Stimulated activated CD8-positive, alpha-beta memory T cell treated with anti-CD3 and anti-CD28 coated beads, Interleukin-15, amount 100 ng/mL, for 4 hours (primary cell): ENCODE results near the gene MEX3D.
"Not testable (repeated sequence)": the region's sequence is repeated elsewhere in the genome, so short reads cannot be mapped to it uniquely, and the experiment has no call there.

ENCODE experiments used
- DNase-seq, 2 donors: peaks; one replicate each; pipeline ENCODE4 v3.0.0-alpha.2; 2020; ENCODE audit warnings: low read depth in 2 of 2

MEX3D gene

GRCh38 chr19:1572795-1573194, 4.7 kb upstream of the MEX3D start:
- no peak for DNase-seq

DNA sequence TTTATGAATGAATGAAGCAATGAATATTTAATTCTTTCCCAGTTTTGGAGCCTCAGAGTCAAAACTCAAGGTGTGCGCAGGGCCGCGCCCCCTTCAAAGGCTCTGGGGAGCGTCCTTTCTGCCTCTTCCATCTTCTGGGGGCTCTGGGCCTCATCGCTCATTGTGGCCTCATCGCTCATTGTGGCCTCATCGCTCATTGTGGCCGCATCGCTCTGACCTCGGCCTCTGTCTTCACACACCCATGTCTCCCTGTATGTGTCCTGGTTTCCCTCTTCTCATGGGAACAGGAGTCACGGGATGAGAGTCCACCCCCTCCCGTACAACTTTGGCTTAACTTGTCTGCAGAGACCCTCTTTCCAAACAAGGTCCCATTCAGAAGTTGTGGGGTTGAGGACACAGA, 3.2 kb upstream of the MEX3D start:
- DNase-seq, result no peak

GRCh38 chr19:1570836-1571235, 2.7 kb upstream of the MEX3D start:
- no peak for DNase-seq

DNA sequence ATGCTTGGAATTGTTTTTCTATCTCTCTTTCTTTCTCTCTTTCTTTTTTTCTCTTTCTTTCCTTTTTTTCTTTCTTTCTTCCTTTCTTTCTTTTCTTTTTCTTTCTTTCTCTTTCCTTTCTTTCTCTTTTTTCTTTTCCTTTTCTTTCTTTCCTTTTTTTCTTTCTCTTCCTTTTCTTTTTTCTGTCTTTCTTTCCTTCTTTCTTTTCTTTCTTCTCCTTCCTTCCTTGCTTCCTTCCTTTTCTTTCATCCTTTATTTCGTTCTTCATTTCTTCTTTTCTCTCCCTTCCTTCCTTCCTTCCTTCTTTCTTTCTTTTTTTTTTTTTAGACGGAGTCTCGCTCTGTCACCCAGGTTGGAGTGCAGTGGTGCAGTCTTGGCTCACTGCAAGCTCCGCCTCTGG, 1.9 kb upstream of the MEX3D start:
- no peak for DNase-seq

DNA sequence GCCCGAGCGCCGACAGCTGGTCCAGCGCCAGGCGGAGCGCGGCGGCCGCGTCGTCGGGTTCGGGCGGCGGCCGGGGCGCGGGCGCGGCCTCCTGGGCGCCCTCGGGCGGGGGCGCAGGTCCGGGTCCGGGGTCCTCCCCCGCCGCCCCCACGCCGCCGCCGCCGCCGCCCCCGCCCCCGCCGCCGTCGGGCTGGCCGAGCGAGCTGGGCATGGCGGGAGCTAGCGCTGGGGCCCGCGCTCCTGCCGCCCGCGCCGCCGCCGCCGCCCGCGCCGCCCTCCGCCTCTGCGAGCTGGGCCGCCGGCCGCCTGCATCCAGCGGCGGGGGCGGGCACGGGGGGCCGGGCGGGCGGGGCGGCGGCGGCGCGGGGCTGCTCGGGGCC, 287 bp downstream of the MEX3D start:
- no peak for DNase-seq

DNA sequence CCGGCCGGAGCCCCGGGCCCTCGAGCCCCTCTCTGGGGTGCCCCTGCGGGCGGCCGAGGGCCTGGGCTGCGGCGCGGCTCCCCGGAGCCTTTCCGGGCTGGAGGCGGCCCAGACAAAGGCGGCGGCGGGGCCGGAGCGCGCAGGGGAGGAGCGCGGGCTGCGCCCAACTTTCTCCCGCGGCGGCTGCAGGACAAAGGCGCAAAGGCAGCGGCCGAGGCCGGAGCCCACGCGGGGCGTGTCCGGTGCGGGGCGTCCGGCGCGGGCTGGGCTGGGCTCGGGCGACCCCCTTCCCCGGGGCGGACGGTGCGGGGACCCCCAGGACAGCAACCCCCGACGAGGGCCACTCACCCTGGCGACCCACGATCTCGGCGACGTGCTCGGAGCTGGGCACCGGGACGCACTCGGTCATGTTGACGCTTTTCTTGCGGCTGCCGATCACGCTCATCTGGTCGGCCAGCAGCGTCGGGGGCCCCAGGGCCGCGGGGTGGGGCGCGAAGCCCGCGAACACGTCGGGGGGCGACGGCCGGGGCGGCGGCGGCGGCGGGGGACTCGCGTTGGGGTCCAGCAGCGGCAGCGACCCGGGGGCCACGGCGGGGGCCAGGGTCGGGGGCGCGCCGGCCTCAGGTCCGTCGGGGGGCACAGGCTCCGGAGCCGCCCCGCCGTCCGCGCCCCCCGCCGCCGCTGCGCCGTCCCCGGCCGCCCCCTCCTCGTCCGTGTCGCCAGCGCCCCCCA, 843 bp downstream of the MEX3D start:
- DNase-seq, result no peak

GRCh38 chr19:1566392-1567115, 1.6 kb downstream of the MEX3D start:
- no peak for DNase-seq

DNA sequence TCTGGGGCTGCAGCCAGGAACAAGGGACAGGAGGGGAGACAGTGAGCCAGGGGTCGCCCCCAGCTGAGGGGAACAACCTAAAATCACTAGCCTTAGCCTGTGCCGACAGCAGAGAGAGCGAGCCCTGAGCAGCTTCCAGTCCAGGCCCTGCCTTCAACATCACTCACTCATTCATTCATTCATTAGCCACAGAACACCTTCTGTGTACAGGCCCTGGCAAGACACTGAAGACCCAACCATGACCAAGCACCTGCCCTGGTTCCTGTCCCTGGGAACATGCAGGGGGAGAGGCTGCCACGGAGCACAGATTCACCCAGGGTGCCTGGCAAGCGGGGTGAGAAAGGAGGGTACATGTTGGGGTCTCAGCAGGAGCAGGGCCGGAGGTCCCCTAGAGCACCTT, 4.9 kb downstream of the MEX3D start:
- no peak for DNase-seq

- no peak for DNase-seq
These were observed 6.8 kb downstream of the MEX3D start for GRCh38 chr19:1561236-1561842.

DNA sequence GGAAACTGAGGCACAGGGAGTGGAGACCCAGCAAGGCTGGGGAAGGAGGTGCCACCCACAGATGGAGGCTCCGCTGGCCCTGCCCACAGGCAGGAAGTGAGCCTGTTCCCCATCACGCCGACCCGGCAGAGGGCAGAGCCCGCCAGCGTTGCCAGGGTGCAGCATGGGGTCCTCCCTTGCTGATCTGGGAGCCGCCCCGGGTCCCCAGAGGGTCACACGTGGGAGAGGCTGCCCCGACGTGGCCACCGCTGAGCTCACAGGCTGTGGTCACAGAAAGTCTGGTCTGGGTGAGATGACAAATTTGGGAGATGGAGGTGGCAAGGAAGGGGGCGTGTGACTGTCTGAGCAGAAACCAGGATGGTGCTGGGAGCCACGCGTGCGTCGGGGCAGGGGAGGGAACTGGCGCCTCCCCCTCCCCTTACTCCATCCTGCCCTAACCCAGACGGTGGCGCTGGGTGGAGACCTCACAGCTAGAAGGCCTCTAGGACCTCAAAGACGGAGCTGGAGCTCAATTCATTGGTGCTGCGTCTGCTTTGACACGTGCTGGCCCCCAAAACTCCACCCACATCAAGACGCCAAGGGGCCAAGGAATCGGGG, 7.7 kb downstream of the MEX3D start:
- DNase-seq, result no peak

DNA sequence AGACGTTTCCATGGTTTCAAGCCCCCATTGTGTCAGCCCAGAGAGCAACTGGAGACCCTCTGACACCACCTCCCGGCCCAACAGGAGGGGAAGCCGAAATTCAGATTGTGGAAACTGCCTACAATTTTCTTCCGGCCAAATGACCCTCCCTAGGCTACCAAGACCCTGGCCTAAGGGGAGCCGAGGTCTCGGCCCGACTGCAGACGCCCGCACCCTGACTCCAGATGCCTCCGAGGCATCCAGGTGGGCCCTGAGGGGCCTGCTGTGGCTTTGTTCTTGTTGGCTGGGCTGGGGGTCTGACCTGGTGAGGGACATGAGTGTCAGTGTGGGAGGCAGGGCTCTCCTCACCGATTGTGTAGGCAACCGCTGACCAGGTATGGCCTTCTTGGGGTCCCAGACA, 9.6 kb downstream of the MEX3D start:
- DNase-seq, result no peak

DNA sequence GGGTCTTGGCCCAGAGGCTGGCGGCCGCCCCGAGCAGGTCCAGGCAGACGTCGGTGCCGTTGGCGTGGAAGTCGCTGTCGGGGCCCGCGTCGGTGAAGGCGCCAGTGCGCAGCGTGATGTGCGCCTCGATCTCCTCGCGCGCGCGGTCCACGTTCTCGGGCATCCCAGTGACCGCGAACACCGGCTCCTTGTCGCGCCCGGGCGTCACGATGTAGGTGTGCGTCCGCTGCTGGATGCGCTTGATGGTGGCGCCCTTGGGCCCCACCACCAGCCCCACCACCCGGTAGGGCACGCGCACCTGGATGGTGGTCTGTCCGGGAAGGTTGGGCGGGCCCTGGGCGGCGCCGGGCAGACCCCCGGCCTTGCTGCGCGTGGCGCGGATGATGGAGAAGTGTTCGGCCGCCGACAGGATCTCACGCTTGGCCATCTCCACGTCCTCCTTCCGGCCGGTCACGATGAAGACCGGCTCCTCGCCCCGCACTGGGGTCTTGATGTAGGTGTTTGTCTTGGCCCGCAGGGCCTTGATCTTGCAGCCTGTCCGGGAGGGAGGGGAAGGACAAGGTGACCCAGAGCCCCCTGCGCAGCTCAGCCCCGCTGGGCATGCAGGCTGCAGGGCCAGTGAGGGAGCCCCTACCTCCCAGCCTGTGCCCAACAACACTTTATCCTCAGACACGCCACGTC, 11.6 kb downstream of the MEX3D start:
- no peak for DNase-seq

GRCh38 chr19:1555487-1556389, 12.4 kb downstream of the MEX3D start:
- DNase-seq, result no peak

- DNase-seq, result no peak
These were observed 13.2 kb downstream of the MEX3D start for GRCh38 chr19:1554968-1555367.

DNA sequence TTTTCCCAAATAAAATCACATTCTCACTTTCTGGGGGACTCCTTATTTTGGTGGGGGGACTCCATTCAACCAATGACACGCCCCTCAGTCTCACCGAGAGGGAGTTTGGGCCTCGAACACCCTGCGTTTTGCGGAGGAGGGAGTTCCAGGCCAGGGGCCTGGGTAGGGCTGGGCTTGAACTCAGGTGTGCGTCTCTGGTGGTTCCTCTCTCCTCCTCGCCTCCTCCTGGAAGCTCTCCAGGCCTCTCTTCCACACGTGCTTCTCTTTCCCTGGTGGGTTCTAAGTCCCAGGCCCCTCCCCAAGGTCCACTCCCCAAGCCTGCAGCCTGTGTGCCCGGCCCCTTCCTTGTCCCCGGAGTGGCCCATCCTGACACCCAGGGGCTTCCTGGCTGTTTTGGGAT, 14.7 kb downstream of the MEX3D start:
- DNase-seq, result no peak

DNA sequence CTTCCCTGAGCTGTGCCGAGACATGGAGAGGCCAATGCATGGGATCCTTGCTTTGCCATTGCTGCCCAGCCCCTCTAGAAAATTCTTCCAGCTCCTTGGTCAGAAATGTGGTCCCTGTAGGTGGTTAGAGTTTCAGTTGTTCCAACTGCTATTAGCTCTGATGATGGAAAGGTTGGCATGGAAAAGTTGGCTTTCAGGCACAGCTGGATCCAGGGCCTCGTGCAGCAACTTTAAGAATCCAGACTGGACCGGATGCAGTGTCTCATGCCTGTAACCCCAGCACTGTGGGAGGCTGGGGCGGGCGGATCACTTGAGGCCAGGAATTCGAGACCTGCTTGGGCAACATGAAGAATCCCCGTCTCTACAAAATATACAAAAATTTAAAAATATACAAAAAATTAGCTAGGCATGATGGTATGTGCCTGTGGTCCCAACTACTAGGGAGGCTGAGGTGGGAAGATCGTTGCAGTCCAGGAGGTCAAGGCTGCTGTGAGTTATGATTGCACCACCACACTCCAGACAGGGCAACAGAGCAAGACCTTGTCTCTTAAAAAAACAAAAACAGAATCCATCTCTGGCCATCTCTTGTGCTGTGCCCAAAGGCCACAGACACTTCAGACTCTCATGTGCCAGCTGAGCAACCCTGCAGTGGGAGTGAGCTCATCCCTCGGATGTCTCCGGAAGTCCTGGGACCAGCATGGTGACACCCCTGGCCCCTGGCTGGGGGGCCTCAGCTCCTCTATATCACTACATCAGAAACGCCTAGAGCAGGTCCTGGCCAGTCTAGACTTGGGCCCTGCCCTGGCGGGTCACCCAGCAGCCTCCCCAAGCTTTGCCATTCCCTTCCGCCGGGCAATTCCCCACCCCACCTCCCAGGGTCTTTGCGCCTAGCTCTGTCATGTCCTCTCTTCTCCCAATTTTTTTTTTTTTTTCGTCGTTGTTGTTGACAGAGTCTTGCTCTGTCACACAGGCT, 16.8 kb downstream of the MEX3D start:
- no peak for DNase-seq

- no peak for DNase-seq
These were observed 18.7 kb downstream of the MEX3D start for GRCh38 chr19:1549332-1549945.

GRCh38 chr19:1540365-1540925, 27.7 kb downstream of the MEX3D start:
- no peak for DNase-seq

DNA sequence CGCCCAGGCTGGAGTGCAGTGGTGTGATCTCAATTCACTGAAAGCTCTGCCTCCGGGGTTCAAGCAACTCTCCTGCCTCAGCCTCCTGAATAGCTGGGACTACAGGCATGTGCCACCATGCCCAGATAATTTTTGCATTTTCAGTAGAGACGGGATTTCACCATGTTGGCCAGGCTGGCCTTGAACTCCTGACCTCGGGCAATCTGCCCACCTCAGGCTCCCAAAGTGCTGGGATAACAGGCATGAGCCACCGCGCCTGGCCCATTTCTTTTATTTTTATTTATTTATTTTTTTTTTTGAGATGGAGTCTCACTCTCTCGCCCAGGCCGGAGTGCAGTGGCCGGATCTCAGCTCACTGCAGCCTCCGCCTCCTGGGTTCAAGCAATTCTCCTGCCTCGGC, 28.4 kb downstream of the MEX3D start:
- DNase-seq, result not testable (repeated sequence)
